K562 (cell line): ENCODE measurements around the gene KLHL22. TPM values are rescaled to one million over a fixed set of nuclear protein-coding genes. Genes with fewer than 3 reads are reported as not detected.

Experiments used
- ATF2 ChIP-seq: sonication (generic); formaldehyde crosslinking; IDR thresholded peaks from 2 replicates; pipeline ENCODE4 v1.8.1; 2022; ENCODE audit warnings: missing genetic modification reagents
- ETS2 ChIP-seq: IDR thresholded peaks from 2 replicates; pipeline ENCODE4 v1.6.1; 2016; ENCODE audit warnings: borderline replicate concordance, missing genetic modification characterization, mild to moderate bottlenecking, moderate library complexity, missing compliant biosample characterization; ENCODE audit not compliant: poor library complexity, severe bottlenecking
- KLF6 ChIP-seq: fragments of 250-450 bp; sonication (Bioruptor Pico); IDR thresholded peaks from 2 replicates; pipeline ENCODE4 v1.4.0; 2020; ENCODE audit warnings: mild to moderate bottlenecking, moderate library complexity, borderline replicate concordance
- MED1 ChIP-seq: sonication (generic); formaldehyde crosslinking; IDR thresholded peaks from 2 replicates; pipeline ENCODE4 v1.8.1; 2023; ENCODE audit warnings: missing genetic modification reagents, borderline replicate concordance
- NFE2L1 ChIP-seq: fragments of 450-650 bp; IDR thresholded peaks from 2 replicates; pipeline ENCODE4 v1.6.1; 2016; ENCODE audit warnings: missing genetic modification characterization, low read depth, mild to moderate bottlenecking, missing compliant biosample characterization, moderate library complexity, borderline replicate concordance
- SMARCE1 ChIP-seq: fragments of 450-650 bp; IDR thresholded peaks from 2 replicates; pipeline ENCODE4 v1.7.1; 2016; ENCODE audit warnings: mild to moderate bottlenecking
- SRF ChIP-seq, 2 experiments: fragments of 250-450, 450-650 bp in 1 of 2; sonication (Bioruptor Pico) in 1 of 2; sonication (generic) in 1 of 2; formaldehyde crosslinking; IDR thresholded peaks; 2 replicates each; pipeline versions ENCODE4 v1.5.0 to v1.5.1; 2020 to 2022; ENCODE audit warnings: mild to moderate bottlenecking in 1 of 2, missing genetic modification reagents in 1 of 2
- TEAD4 ChIP-seq, 2 experiments: sonication (generic) in 1 of 2; formaldehyde crosslinking in 1 of 2; IDR thresholded peaks; 2 replicates each; pipeline versions ENCODE4 v1.6.1 to v1.8.0; 2012 to 2022; ENCODE audit warnings: borderline replicate concordance in 1 of 2, inconsistent platforms in 1 of 2, low read length in 1 of 2, mild to moderate bottlenecking in 1 of 2, missing genetic modification reagents in 1 of 2
- XRCC5 ChIP-seq: fragments of 200-400 bp; formaldehyde crosslinking; IDR thresholded peaks from 2 replicates; pipeline ENCODE4 v1.6.1; 2017; ENCODE audit warnings: low read depth, mild to moderate bottlenecking, low read length
- ZBTB40 ChIP-seq, 2 experiments: fragments of 450-650 bp in 1 of 2; sonication (generic) in 1 of 2; formaldehyde crosslinking in 1 of 2; IDR thresholded peaks; 2 replicates each; pipeline versions ENCODE4 v1.7.1 to v1.9.0; 2016 to 2022; ENCODE audit warnings: inconsistent platforms in 1 of 2, mild to moderate bottlenecking in 1 of 2, missing genetic modification reagents in 1 of 2
- ZNF263 ChIP-seq: sonication (generic); formaldehyde crosslinking; IDR thresholded peaks from 2 replicates; pipeline ENCODE4 v1.8.0; 2022; ENCODE audit warnings: mild to moderate bottlenecking, missing genetic modification reagents, borderline replicate concordance
- ZNF449 ChIP-seq: fragments of 250-450 bp; sonication (Bioruptor Pico); IDR thresholded peaks from 2 replicates; pipeline ENCODE4 v1.8.0; 2022; ENCODE audit warnings: moderate library complexity, mild to moderate bottlenecking, inconsistent platforms
- ZNF561 ChIP-seq: fragments of 450-650 bp; formaldehyde crosslinking; conservative IDR thresholded peaks from 2 replicates; pipeline ENCODE4 v1.4.0; 2020; ENCODE audit warnings: mild to moderate bottlenecking, moderate library complexity
- ZNF696 ChIP-seq: fragments of 250-450 bp; sonication (Bioruptor Pico); conservative IDR thresholded peaks from 2 replicates; pipeline ENCODE4 v1.4.0; 2020; ENCODE audit warnings: mild to moderate bottlenecking, moderate library complexity
- polyA plus RNA-seq, 8 experiments: library from polyadenylated mRNA; depleted of rRNA in 4 of 8; stranded (reverse) in 5 of 8; unstranded in 3 of 8; fragments of >200 nt; fragmentation: Nextera tagmentation in 2 of 8; fragmentation: Illumina TruSeq in 1 of 8; extraction: Ambion mirVana in 2 of 8; extraction: Trizol in 1 of 8; gene quantifications; 2 replicates each; pipeline versions ENCODE4 v1.2.1 to v1.2.3, GENCODE V29; 2011 to 2014; ENCODE audit warnings: inconsistent platforms in 1 of 8, missing spikeins in 1 of 8
- total RNA-seq, 7 experiments: library from RNA; depleted of rRNA in 6 of 7; stranded (reverse); fragments of >200 nt in 6 of 7; fragmentation: Illumina TruSeq in 2 of 7; extraction: Trizol in 2 of 7; gene quantifications; 2 replicates each; pipeline versions ENCODE4 v1.2.1 to v1.2.3, GENCODE V29; 2011 to 2021; ENCODE audit warnings: low replicate concordance in 1 of 7

Gene KLHL22
- total and polyA plus RNA-seq, 9 of the 15 experiments (the other 6 are each of a cell fraction or from before 2014, with no cell fraction given): 1.3 to 25.6 (median 15.2) TPM

- TF ChIP-seq ZBTB40 (IDR thresholded peaks at IDR 0.05) (no peak), ZBTB40 (CRISPR knock-in tag; IDR thresholded peaks at IDR 0.05) (peak; percentile 40), ETS2 (tag) (no peak), ZNF449 (no peak), NFE2L1 (tag) (no peak), SRF (CRISPR knock-in tag; IDR thresholded peaks at IDR 0.05) (no peak), ZNF561 (CRISPR knock-in tag) (0 out of 2 replicates have a peak, but pooled peaks have one; percentile 11), MED1 (CRISPR knock-in tag) (no peak), ZNF263 (peak; percentile 46; the same call in 1 of the 2 replicates), SMARCE1 (no peak), XRCC5 (no peak), KLF6 (CRISPR knock-in tag) (no peak), ZNF696 (no peak), TEAD4 (IDR thresholded peaks at IDR 0.05; ENCODE audit: low read length) (peak; percentile 10; the same call in 1 of the 2 replicates), TEAD4 (CRISPR knock-in tag; IDR thresholded peaks at IDR 0.05; ENCODE audit: borderline replicate concordance) (peak; percentile 20; the same call in 1 of the 2 replicates), ATF2 (no peak)
These were observed 63.9 kb downstream of the KLHL22 start (continued) for GRCh38 chr22:20431511-20432192.
